Measurements from ENCODE around the gene EXOC3L4. TPM values are rescaled to one million over a fixed set of nuclear protein-coding genes. Genes with fewer than 3 reads are reported as not detected.

Gene EXOC3L4
- total RNA-seq, 1 experiment from 2014 or later: not detected

DNA sequence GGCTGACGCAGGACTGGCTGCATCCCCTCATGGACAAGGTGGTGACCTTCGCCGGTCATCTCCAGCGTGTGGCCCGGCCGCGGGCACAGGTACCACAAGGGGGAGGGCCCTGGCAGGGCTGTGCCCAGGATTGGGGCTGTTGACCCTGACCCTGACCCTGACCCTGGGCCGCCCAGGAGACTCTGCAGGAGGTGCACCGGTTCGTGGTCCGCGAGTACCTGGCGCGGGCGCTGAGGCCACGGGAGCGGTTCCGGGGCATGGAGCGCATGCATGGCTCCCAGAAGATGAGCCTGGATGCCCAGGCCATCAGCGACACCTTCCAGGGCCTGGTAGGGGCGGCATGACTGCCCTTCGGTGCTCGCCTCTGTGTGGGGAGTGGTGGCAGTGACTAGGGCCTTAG is 12.9 kb downstream of the EXOC3L4 start (continued):
- TF ChIP-seq SP1 (IDR thresholded peaks at IDR 0.05; ENCODE audit: low read depth) (no peak), POLR2A (IDR thresholded peaks at IDR 0.05; ENCODE audit: borderline replicate concordance, extremely low read depth, insufficient read depth, insufficient read length) (no peak), ELF1 (IDR thresholded peaks at IDR 0.05; ENCODE audit: borderline replicate concordance, low read depth) (no peak), CTCF (IDR thresholded peaks at IDR 0.05 in 2 of 3, conservative IDR thresholded peaks at IDR 0.05 in 1 of 3; ENCODE audit: borderline replicate concordance in 1 of 3, insufficient read depth in 1 of 3, low read depth in 2 of 3, low read length in 2 of 3) (no peak), SRF (IDR thresholded peaks at IDR 0.05; ENCODE audit: low read depth) (no peak)
- TF ChIP-seq, protein P1, sequence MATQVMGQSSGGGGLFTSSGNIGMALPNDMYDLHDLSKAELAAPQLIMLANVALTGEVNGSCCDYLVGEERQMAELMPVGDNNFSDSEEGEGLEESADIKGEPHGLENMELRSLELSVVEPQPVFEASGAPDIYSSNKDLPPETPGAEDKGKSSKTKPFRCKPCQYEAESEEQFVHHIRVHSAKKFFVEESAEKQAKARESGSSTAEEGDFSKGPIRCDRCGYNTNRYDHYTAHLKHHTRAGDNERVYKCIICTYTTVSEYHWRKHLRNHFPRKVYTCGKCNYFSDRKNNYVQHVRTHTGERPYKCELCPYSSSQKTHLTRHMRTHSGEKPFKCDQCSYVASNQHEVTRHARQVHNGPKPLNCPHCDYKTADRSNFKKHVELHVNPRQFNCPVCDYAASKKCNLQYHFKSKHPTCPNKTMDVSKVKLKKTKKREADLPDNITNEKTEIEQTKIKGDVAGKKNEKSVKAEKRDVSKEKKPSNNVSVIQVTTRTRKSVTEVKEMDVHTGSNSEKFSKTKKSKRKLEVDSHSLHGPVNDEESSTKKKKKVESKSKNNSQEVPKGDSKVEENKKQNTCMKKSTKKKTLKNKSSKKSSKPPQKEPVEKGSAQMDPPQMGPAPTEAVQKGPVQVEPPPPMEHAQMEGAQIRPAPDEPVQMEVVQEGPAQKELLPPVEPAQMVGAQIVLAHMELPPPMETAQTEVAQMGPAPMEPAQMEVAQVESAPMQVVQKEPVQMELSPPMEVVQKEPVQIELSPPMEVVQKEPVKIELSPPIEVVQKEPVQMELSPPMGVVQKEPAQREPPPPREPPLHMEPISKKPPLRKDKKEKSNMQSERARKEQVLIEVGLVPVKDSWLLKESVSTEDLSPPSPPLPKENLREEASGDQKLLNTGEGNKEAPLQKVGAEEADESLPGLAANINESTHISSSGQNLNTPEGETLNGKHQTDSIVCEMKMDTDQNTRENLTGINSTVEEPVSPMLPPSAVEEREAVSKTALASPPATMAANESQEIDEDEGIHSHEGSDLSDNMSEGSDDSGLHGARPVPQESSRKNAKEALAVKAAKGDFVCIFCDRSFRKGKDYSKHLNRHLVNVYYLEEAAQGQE (IDR thresholded peaks at IDR 0.05; ENCODE audit: low read depth): no peak

- peak overlapping the region; percentile 71 for H3K27ac ChIP-seq (ENCODE audit: low read depth, low read length)
- no TSS peak for BruUV-seq (replicated peaks)
- ChIA-PET POLR2A (no interaction called here), RAD21 (ENCODE audit: low non-redundant PET in 1 of 2, low total read pairs in 2 of 2, uncharacterized antibody in 2 of 2, unreplicated experiment in 2 of 2) (no interaction called here), CTCF (no interaction called here)
- no peaks in the 10 kb centered on the region for H3K9me2 ChIP-seq (ENCODE audit: insufficient read depth)
- DNase-seq (ENCODE audit: low read depth, low spot score) (no peak), ATAC-seq (no peak)
- no peaks in the 10 kb centered on the region for H3K27me3 ChIP-seq (ENCODE audit: insufficient read depth, low read length)
- H4K20me1 ChIP-seq (ENCODE audit: insufficient read depth): no peaks in the 10 kb centered on the region
- intact Hi-C loops (cut with micrococcal nuclease): no loop called here
- H3K36me3 ChIP-seq (ENCODE audit: control insufficient read depth in 1 of 2, insufficient read depth in 2 of 2, low read length in 2 of 2): no peaks in the 10 kb centered on the region
- peaks cover 57 to 78% of the 10 kb centered on the region in 2 experiments for H3K4me1 ChIP-seq (ENCODE audit: control insufficient read depth in 1 of 2, insufficient read depth in 2 of 2, low read length in 2 of 2)
- H3K4me2 ChIP-seq (ENCODE audit: low read length): peak overlapping the region; percentile 70
- H3K4me3 ChIP-seq (replicated peaks in 1 of 2; ENCODE audit: low read depth in 1 of 2, low read length in 2 of 2): peak overlapping the region in 1 of 2 experiments; percentile 20; a peak in 1 of 4 replicates
- H3K79me2 ChIP-seq (ENCODE audit: insufficient read depth, low read length): no peaks in the 10 kb centered on the region
- H3K9me3 ChIP-seq (ENCODE audit: control insufficient read depth in 1 of 2, insufficient read depth in 1 of 2, low read depth in 1 of 2, low read length in 2 of 2): no peaks in the 10 kb centered on the region
- no peak overlapping the region for H2AFZ ChIP-seq (ENCODE audit: low read depth, low read length, poor library complexity, severe bottlenecking)
- peak overlapping the region; percentile 49 for H3K9ac ChIP-seq (ENCODE audit: low read length)
- TF ChIP-seq, protein P2, sequence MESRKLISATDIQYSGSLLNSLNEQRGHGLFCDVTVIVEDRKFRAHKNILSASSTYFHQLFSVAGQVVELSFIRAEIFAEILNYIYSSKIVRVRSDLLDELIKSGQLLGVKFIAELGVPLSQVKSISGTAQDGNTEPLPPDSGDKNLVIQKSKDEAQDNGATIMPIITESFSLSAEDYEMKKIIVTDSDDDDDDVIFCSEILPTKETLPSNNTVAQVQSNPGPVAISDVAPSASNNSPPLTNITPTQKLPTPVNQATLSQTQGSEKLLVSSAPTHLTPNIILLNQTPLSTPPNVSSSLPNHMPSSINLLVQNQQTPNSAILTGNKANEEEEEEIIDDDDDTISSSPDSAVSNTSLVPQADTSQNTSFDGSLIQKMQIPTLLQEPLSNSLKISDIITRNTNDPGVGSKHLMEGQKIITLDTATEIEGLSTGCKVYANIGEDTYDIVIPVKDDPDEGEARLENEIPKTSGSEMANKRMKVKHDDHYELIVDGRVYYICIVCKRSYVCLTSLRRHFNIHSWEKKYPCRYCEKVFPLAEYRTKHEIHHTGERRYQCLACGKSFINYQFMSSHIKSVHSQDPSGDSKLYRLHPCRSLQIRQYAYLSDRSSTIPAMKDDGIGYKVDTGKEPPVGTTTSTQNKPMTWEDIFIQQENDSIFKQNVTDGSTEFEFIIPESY (IDR thresholded peaks at IDR 0.05; ENCODE audit: extremely low read depth, insufficient replicate concordance, low read length): no peak
- TF ChIP-seq EZH2phosphoT487 (IDR thresholded peaks at IDR 0.05; ENCODE audit: borderline replicate concordance) (no peak), ZFX (IDR thresholded peaks at IDR 0.05) (no peak), CTCF (IDR thresholded peaks at IDR 0.05 in 2 of 3, conservative IDR thresholded peaks at IDR 0.05 in 1 of 3; ENCODE audit: borderline replicate concordance in 1 of 3, insufficient read depth in 1 of 3, low read depth in 2 of 3, low read length in 2 of 3) (no peak), ZNF274 (IDR thresholded peaks at IDR 0.05; ENCODE audit: low read depth, low read length) (no peak), CBX3 (IDR thresholded peaks at IDR 0.05; ENCODE audit: low read depth) (no peak), SRF (IDR thresholded peaks at IDR 0.05; ENCODE audit: low read depth) (no peak), POLR2A (IDR thresholded peaks at IDR 0.05; ENCODE audit: borderline replicate concordance, extremely low read depth, insufficient read depth, insufficient read length) (no peak), SP1 (IDR thresholded peaks at IDR 0.05; ENCODE audit: low read depth) (no peak)
- TF ChIP-seq, protein P3, sequence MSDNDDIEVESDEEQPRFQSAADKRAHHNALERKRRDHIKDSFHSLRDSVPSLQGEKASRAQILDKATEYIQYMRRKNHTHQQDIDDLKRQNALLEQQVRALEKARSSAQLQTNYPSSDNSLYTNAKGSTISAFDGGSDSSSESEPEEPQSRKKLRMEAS (IDR thresholded peaks at IDR 0.05): no peak
These were observed 13.6 kb downstream of the EXOC3L4 start for GRCh38 chr14:103107941-103108748.

Data from HCT116 (cell line).